GM23338 (cell line): Measurements from ENCODE around the gene KIF4B. TPM values are rescaled to one million over a fixed set of nuclear protein-coding genes. Genes with fewer than 3 reads are reported as not detected.

Source experiments
- ATAC-seq: fragments of 200-7000 bp; cut with Tn5 transposase; 3 replicates; pipeline ENCODE4 v1.9.1; 2020
- DNase-seq: peaks from one replicate; pipeline ENCODE4 v3.0.0-alpha.2; 2015; ENCODE audit warnings: low spot score
- H2AFZ ChIP-seq: fragments of 200-600 bp; sonication (generic); 2 replicates; pipeline ENCODE4 v1.8.0; 2016; ENCODE audit warnings: antibody characterized with exemption, mild to moderate bottlenecking, moderate library complexity
- H3F3A ChIP-seq: fragments of 200-600 bp; sonication (generic); replicated peaks from 2 replicates; pipeline ENCODE4 v1.8.0; 2017; ENCODE audit warnings: antibody characterized with exemption, mixed run types, low read depth
- H3K27ac ChIP-seq: fragments of 200-600 bp; sonication (generic); 2 replicates; pipeline ENCODE4 v1.6.1; 2016; ENCODE audit warnings: low read depth
- H3K27me3 ChIP-seq: fragments of 200-600 bp; sonication (generic); 2 replicates; pipeline ENCODE4 v1.8.0; 2016; ENCODE audit warnings: mild to moderate bottlenecking, mixed run types, moderate library complexity; ENCODE audit not compliant: insufficient read depth
- H3K36me3 ChIP-seq: fragments of 200-600 bp; sonication (generic); 2 replicates; pipeline ENCODE4 v1.8.0; 2016; ENCODE audit warnings: mild to moderate bottlenecking; ENCODE audit not compliant: insufficient read depth
- H3K4me1 ChIP-seq: fragments of 200-600 bp; sonication (generic); 2 replicates; pipeline ENCODE4 v1.8.0; 2016; ENCODE audit warnings: mild to moderate bottlenecking, moderate library complexity; ENCODE audit not compliant: insufficient read depth
- H3K4me2 ChIP-seq: fragments of 200-600 bp; sonication (generic); 2 replicates; pipeline ENCODE4 v1.7.1; 2017; ENCODE audit warnings: mixed run types
- H3K4me3 ChIP-seq: fragments of 200-600 bp; sonication (generic); 2 replicates; pipeline ENCODE4 v1.6.1; 2016; ENCODE audit warnings: mixed run types
- H3K79me2 ChIP-seq: fragments of 200-600 bp; sonication (generic); replicated peaks from 2 replicates; pipeline ENCODE4 v1.8.0; 2017; ENCODE audit warnings: mild to moderate bottlenecking; ENCODE audit not compliant: insufficient read depth
- H3K9me2 ChIP-seq: fragments of 200-600 bp; sonication (generic); 2 replicates; pipeline ENCODE4 v1.8.0; 2017; ENCODE audit not compliant: insufficient read depth
- H4K20me1 ChIP-seq: fragments of 200-600 bp; sonication (generic); replicated peaks from 2 replicates; pipeline ENCODE4 v1.8.0; 2017; ENCODE audit warnings: mild to moderate bottlenecking; ENCODE audit not compliant: insufficient read depth
- H3K27ac Mint-ChIP-seq: 2 replicates; pipeline ENCODE4 v1.8.0; 2020; ENCODE audit warnings: inconsistent platforms, mild to moderate bottlenecking, moderate library complexity, mixed read lengths
- H3K27me3 Mint-ChIP-seq: 3 replicates; pipeline ENCODE4 v1.8.0; 2022; ENCODE audit warnings: low read depth, mild to moderate bottlenecking, moderate library complexity, mixed read lengths, inconsistent platforms; ENCODE audit not compliant: insufficient read depth, poor library complexity
- H3K36me3 Mint-ChIP-seq: 3 replicates; pipeline ENCODE4 v1.8.0; 2021; ENCODE audit warnings: low read depth, mild to moderate bottlenecking, inconsistent platforms, moderate library complexity, mixed read lengths
- H3K4me1 Mint-ChIP-seq: 3 replicates; pipeline ENCODE4 v1.8.0; 2020; ENCODE audit warnings: mild to moderate bottlenecking, inconsistent platforms, mixed read lengths
- H3K4me3 Mint-ChIP-seq: 3 replicates; pipeline ENCODE4 v1.8.0; 2021; ENCODE audit warnings: moderate library complexity, mild to moderate bottlenecking, inconsistent platforms, mixed read lengths
- H3K9me3 Mint-ChIP-seq: 3 replicates; pipeline ENCODE4 v1.8.0; 2020; ENCODE audit warnings: moderate library complexity, mild to moderate bottlenecking, inconsistent platforms, mixed read lengths
- CTCF ChIP-seq, 2 experiments: fragments of 200-600 bp in 1 of 2; sonication (generic) in 1 of 2; conservative IDR thresholded peaks; 2 replicates each; pipeline versions ENCODE4 v1.5.1 to v1.6.1; 2016 to 2017; ENCODE audit warnings: antibody characterized with exemption in 2 of 2, low read depth in 2 of 2, mild to moderate bottlenecking in 2 of 2, moderate library complexity in 1 of 2
- EZH2phosphoT487 ChIP-seq: fragments of 200-600 bp; sonication (generic); IDR thresholded peaks from one replicate; pipeline ENCODE4 v1.8.1; 2018; ENCODE audit warnings: antibody characterized with exemption; ENCODE audit not compliant: unreplicated experiment
- NANOG ChIP-seq: IDR thresholded peaks from 2 replicates; pipeline ENCODE4 v1.6.1; 2016; ENCODE audit warnings: antibody characterized with exemption, borderline replicate concordance
- REST ChIP-seq: IDR thresholded peaks from one replicate; pipeline ENCODE4 v1.6.1; 2018; ENCODE audit warnings: antibody characterized with exemption; ENCODE audit not compliant: unreplicated experiment
- ZNF331 ChIP-seq: fragments of 250-450 bp; sonication (Bioruptor Pico); IDR thresholded peaks from 2 replicates; pipeline ENCODE4 v1.5.0; 2020; ENCODE audit warnings: low read depth, mild to moderate bottlenecking, moderate library complexity
- polyA plus RNA-seq: library from polyadenylated mRNA; unstranded; fragments of >200 nt; fragmentation: Nextera tagmentation; extraction: Ambion mirVana; gene quantifications from 2 replicates; pipeline ENCODE4 v1.2.1, GENCODE V29; 2016
- total RNA-seq: library from RNA; depleted of rRNA; stranded (reverse); fragments of >200 nt; shearing (Covaris generic); gene quantifications from 2 replicates; pipeline ENCODE4 v1.2.3, GENCODE V29; 2014
- TF ChIP-seq, protein P1 (sequence below): fragments of 250-450 bp; sonication (Bioruptor Pico); IDR thresholded peaks from 2 replicates; pipeline ENCODE4 v1.5.0; 2020; ENCODE audit warnings: mild to moderate bottlenecking, moderate library complexity
- TF ChIP-seq, protein P2 (sequence below): IDR thresholded peaks from 2 replicates; pipeline ENCODE4 v1.6.1; 2016; ENCODE audit warnings: antibody characterized with exemption

KIF4B gene
- total and polyA plus RNA-seq, 2 experiments from 2014 or later, result not detected

- no peaks in the 10 kb centered on the region; the same call in 1 of the 2 replicates for H3K79me2 ChIP-seq
- H3K4me1 ChIP-seq, result no peaks in the 10 kb centered on the region
- Mint-ChIP-seq H3K4me3 (no peak overlapping the region), H3K9me3 (no peaks in the 10 kb centered on the region), H3K4me1 (no peaks in the 10 kb centered on the region), H3K36me3 (no peaks in the 10 kb centered on the region), H3K27ac (no peak overlapping the region), H3K27me3 (peaks cover 2% of the 10 kb centered on the region)
- no peak overlapping the region for H3K27ac ChIP-seq
- H3K36me3 ChIP-seq, result no peaks in the 10 kb centered on the region
- H3K9me2 ChIP-seq, result no peaks in the 10 kb centered on the region
- no peak overlapping the region for H3K4me2 ChIP-seq
- peak; percentile 46 for DNase-seq
- ATAC-seq, result no peak
- TF ChIP-seq REST, result no peak
- no peak for TF ChIP-seq EZH2phosphoT487
- TF ChIP-seq CTCF (conservative IDR thresholded peaks at IDR 0.05; ENCODE audit: low read depth in 2 of 2), result peak; percentile 51 to 61
- no peaks in the 10 kb centered on the region for H4K20me1 ChIP-seq
- no peaks in the 10 kb centered on the region for H3F3A ChIP-seq
- H3K27me3 ChIP-seq, result no peaks in the 10 kb centered on the region
- H2AFZ ChIP-seq, result no peak overlapping the region
- H3K4me3 ChIP-seq, result no peak overlapping the region
Observed at GRCh38 chr5:154967421-154968024, 46.0 kb upstream of the KIF4B start.

GRCh38 chr5:154968953-154969352, 44.6 kb upstream of the KIF4B start:
- Histone ChIP-seq H4K20me1 (no peaks in the 10 kb centered on the region), H2AFZ (no peak overlapping the region), H3K4me1 (no peaks in the 10 kb centered on the region), H3F3A (no peaks in the 10 kb centered on the region), H3K4me2 (no peak overlapping the region), H3K9me2 (no peaks in the 10 kb centered on the region), H3K4me3 (no peak overlapping the region), H3K36me3 (no peaks in the 10 kb centered on the region), H3K27me3 (no peaks in the 10 kb centered on the region), H3K79me2 (no peaks in the 10 kb centered on the region), H3K27ac (no peak overlapping the region)
- no peak for ATAC-seq
- no peaks in the 10 kb centered on the region for H3K36me3 Mint-ChIP-seq
- no peak overlapping the region for H3K27ac Mint-ChIP-seq
- DNase-seq, result no peak
- H3K4me3 Mint-ChIP-seq, result no peak overlapping the region
- H3K27me3 Mint-ChIP-seq, result peaks cover 2% of the 10 kb centered on the region
- H3K9me3 Mint-ChIP-seq, result no peaks in the 10 kb centered on the region
- no peaks in the 10 kb centered on the region for H3K4me1 Mint-ChIP-seq
- no peak for TF ChIP-seq NANOG
- TF ChIP-seq, protein P1, sequence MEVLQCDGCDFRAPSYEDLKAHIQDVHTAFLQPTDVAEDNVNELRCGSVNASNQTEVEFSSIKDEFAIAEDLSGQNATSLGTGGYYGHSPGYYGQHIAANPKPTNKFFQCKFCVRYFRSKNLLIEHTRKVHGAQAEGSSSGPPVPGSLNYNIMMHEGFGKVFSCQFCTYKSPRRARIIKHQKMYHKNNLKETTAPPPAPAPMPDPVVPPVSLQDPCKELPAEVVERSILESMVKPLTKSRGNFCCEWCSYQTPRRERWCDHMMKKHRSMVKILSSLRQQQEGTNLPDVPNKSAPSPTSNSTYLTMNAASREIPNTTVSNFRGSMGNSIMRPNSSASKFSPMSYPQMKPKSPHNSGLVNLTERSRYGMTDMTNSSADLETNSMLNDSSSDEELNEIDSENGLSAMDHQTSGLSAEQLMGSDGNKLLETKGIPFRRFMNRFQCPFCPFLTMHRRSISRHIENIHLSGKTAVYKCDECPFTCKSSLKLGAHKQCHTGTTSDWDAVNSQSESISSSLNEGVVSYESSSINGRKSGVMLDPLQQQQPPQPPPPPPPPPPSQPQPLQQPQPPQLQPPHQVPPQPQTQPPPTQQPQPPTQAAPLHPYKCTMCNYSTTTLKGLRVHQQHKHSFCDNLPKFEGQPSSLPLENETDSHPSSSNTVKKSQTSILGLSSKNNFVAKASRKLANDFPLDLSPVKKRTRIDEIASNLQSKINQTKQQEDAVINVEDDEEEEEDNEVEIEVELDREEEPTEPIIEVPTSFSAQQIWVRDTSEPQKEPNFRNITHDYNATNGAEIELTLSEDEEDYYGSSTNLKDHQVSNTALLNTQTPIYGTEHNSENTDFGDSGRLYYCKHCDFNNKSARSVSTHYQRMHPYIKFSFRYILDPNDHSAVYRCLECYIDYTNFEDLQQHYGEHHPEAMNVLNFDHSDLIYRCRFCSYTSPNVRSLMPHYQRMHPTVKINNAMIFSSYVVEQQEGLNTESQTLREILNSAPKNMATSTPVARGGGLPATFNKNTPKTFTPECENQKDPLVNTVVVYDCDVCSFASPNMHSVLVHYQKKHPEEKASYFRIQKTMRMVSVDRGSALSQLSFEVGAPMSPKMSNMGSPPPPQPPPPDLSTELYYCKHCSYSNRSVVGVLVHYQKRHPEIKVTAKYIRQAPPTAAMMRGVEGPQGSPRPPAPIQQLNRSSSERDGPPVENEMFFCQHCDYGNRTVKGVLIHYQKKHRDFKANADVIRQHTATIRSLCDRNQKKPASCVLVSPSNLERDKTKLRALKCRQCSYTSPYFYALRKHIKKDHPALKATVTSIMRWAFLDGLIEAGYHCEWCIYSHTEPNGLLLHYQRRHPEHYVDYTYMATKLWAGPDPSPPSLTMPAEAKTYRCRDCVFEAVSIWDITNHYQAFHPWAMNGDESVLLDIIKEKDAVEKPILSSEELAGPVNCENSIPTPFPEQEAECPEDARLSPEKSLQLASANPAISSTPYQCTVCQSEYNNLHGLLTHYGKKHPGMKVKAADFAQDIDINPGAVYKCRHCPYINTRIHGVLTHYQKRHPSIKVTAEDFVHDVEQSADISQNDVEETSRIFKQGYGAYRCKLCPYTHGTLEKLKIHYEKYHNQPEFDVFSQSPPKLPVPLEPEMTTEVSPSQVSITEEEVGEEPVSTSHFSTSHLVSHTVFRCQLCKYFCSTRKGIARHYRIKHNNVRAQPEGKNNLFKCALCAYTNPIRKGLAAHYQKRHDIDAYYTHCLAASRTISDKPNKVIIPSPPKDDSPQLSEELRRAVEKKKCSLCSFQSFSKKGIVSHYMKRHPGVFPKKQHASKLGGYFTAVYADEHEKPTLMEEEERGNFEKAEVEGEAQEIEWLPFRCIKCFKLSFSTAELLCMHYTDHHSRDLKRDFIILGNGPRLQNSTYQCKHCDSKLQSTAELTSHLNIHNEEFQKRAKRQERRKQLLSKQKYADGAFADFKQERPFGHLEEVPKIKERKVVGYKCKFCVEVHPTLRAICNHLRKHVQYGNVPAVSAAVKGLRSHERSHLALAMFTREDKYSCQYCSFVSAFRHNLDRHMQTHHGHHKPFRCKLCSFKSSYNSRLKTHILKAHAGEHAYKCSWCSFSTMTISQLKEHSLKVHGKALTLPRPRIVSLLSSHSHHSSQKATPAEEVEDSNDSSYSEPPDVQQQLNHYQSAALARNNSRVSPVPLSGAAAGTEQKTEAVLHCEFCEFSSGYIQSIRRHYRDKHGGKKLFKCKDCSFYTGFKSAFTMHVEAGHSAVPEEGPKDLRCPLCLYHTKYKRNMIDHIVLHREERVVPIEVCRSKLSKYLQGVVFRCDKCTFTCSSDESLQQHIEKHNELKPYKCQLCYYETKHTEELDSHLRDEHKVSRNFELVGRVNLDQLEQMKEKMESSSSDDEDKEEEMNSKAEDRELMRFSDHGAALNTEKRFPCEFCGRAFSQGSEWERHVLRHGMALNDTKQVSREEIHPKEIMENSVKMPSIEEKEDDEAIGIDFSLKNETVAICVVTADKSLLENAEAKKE (CRISPR knock-in tag), result no peak
- TF ChIP-seq ZNF331, result no peak
- TF ChIP-seq, protein P2, sequence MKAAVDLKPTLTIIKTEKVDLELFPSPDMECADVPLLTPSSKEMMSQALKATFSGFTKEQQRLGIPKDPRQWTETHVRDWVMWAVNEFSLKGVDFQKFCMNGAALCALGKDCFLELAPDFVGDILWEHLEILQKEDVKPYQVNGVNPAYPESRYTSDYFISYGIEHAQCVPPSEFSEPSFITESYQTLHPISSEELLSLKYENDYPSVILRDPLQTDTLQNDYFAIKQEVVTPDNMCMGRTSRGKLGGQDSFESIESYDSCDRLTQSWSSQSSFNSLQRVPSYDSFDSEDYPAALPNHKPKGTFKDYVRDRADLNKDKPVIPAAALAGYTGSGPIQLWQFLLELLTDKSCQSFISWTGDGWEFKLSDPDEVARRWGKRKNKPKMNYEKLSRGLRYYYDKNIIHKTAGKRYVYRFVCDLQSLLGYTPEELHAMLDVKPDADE, result no peak
